Activated CD8-positive, alpha-beta T cell treated with anti-CD3 and anti-CD28 coated beads for 36 hours (primary cell): ENCODE measurements around the gene TPM4. TPM values are rescaled to one million over a fixed set of nuclear protein-coding genes. Genes with fewer than 3 reads are reported as not detected.
"Not testable (repeated sequence)": the region's sequence is repeated elsewhere in the genome, so short reads cannot be mapped to it uniquely, and the experiment has no call there.

ENCODE experiments used
- ATAC-seq: fragments of 200-7000 bp; cut with Tn5 transposase; one replicate; pipeline ENCODE4 v1.10.0; 2021; ENCODE audit warnings: mild to moderate bottlenecking, moderate library complexity
- CTCF ChIA-PET: fragments of 350-600 bp; sonication (Branson Sonifier 250); formaldehyde crosslinking; loops from one replicate; lab custom pipeline; 2021; ENCODE audit warnings: antibody characterized with exemption; lab: Charles Lee
- POLR2A ChIA-PET: fragments of 350-600 bp; sonication (Branson Sonifier 250); formaldehyde crosslinking; loops from one replicate; lab custom pipeline; 2021; ENCODE audit warnings: antibody characterized with exemption; lab: Charles Lee
- DNase-seq: peaks from one replicate; pipeline ENCODE4 v3.0.0-alpha.2; 2020
- H3K27ac Mint-ChIP-seq: one replicate; pipeline ENCODE4 v1.8.0; 2021; ENCODE audit warnings: mild to moderate bottlenecking, mixed read lengths
- H3K27me3 Mint-ChIP-seq: one replicate; pipeline ENCODE4 v1.8.0; 2021; ENCODE audit warnings: mixed read lengths
- H3K36me3 Mint-ChIP-seq: one replicate; pipeline ENCODE4 v1.8.0; 2021; ENCODE audit warnings: low read depth, mixed read lengths
- H3K4me1 Mint-ChIP-seq: one replicate; pipeline ENCODE4 v1.8.0; 2021; ENCODE audit warnings: low read depth, mixed read lengths
- H3K4me3 Mint-ChIP-seq: one replicate; pipeline ENCODE4 v1.8.0; 2021; ENCODE audit warnings: mild to moderate bottlenecking, moderate library complexity, mixed read lengths
- H3K9me3 Mint-ChIP-seq: one replicate; pipeline ENCODE4 v1.8.0; 2021; ENCODE audit warnings: mixed read lengths
- intact Hi-C: fragments of 100-400 bp; cut with micrococcal nuclease; formaldehyde crosslinking; loops from one replicate; pipeline ENCODE4 v1.10.0; 2022
- total RNA-seq, 2 experiments: library from RNA; stranded (reverse); gene quantifications; one replicate each; pipeline ENCODE4 v1.2.3, GENCODE V29; 2021
- TF ChIP-seq, protein P1 (sequence below): fragments of 200-600 bp; IDR thresholded peaks from one replicate; pipeline ENCODE4 v1.8.0; 2022; ENCODE audit warnings: antibody characterized with exemption, mild to moderate bottlenecking

Gene TPM4
- total RNA-seq, 2 experiments from 2014 or later = 230 to 232 TPM

DNA sequence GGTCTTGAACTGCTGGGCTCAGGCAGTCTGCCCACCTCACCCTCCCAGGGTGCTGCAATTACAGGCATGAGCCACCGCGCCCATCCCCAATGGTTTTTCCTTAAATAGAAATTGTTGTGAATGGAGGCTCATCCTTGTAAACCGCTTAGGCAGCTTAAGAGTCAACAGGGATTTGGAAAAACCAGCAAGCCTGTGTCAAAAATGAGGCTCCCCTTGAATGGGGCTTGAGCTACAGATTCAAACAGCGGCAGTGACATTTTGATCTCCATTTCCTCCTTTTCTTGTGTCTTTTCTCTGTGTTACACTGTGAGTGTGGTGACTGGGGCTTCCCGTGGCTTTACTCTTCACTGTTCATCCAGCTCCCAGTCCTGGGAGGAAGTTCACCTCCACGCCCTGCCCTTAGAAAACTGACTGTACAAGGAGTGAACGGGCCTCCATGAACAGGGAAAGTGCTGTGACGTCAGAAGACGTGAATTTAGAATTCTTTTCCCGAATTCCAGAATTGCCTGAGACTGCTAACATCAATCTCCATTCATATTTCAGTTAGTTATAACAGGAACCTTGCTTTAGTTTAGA, 20.1 kb downstream of the TPM4 start:
- POLR2A ChIA-PET = interaction anchor here (1.2 to 6.6 kb wide), 5 partner anchors 11 to 32 kb away, joined by 4 to 53 read pairs (median 12); partner anchors contain the start of gene TPM4
- peak overlapping the region; percentile 81 for H3K27ac Mint-ChIP-seq
- ATAC-seq (no peak), DNase-seq (no peak)
- H3K4me3 Mint-ChIP-seq = no peak overlapping the region
- CTCF ChIA-PET = interaction anchor here (1.0 to 3.2 kb wide), 8 partner anchors 10 to 467 kb away, joined by 3 to 19 read pairs (median 5); no protein-coding TSS in a partner anchor
- TF ChIP-seq, protein P1, sequence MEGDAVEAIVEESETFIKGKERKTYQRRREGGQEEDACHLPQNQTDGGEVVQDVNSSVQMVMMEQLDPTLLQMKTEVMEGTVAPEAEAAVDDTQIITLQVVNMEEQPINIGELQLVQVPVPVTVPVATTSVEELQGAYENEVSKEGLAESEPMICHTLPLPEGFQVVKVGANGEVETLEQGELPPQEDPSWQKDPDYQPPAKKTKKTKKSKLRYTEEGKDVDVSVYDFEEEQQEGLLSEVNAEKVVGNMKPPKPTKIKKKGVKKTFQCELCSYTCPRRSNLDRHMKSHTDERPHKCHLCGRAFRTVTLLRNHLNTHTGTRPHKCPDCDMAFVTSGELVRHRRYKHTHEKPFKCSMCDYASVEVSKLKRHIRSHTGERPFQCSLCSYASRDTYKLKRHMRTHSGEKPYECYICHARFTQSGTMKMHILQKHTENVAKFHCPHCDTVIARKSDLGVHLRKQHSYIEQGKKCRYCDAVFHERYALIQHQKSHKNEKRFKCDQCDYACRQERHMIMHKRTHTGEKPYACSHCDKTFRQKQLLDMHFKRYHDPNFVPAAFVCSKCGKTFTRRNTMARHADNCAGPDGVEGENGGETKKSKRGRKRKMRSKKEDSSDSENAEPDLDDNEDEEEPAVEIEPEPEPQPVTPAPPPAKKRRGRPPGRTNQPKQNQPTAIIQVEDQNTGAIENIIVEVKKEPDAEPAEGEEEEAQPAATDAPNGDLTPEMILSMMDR = no peak
- H3K9me3 Mint-ChIP-seq = no peaks in the 10 kb centered on the region
- peaks cover 73% of the 10 kb centered on the region for H3K36me3 Mint-ChIP-seq
- H3K4me1 Mint-ChIP-seq = peaks cover 29% of the 10 kb centered on the region
- intact Hi-C loops = no loop called here
- no peaks in the 10 kb centered on the region for H3K27me3 Mint-ChIP-seq

- Mint-ChIP-seq H3K9me3 (no peaks in the 10 kb centered on the region), H3K4me3 (no peak overlapping the region), H3K4me1 (peaks cover 28% of the 10 kb centered on the region), H3K36me3 (peaks cover 70% of the 10 kb centered on the region), H3K27ac (no peak overlapping the region), H3K27me3 (no peaks in the 10 kb centered on the region)
- intact Hi-C loops = no loop called here
- no peak for DNase-seq
- CTCF ChIA-PET = interaction anchor here (1.1 to 2.0 kb wide), 2 partner anchors 13 to 28 kb away, joined by 4 to 5 read pairs; no protein-coding TSS in a partner anchor
- POLR2A ChIA-PET = interaction anchor here (1.2 to 6.6 kb wide), 4 partner anchors 8 to 21 kb away, joined by 3 to 53 read pairs (median 4); partner anchors contain the start of gene TPM4
- ATAC-seq = no peak
- TF ChIP-seq, protein P1 = no peak
These were observed 22.1 kb downstream of the TPM4 start for GRCh38 chr19:16098416-16098768.

DNA sequence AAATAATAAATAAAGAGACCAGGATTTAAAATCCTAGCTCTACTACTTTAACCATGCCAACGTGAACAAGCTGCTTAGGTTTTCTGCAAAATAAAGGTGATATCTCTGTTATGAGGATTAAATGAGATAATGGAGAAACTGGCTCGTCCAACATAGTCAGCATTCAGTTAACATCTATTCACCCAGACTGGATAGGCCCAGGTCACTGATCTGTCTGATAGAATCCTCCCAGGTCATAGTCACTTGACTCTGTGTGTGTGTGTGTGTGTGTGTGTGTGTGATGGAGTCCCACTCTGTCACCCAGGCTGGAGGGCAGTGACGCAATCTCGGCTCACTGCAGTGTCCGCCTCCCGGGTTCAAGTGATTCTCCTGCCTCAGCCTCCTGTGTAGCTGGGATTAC, 22.5 kb downstream of the TPM4 start:
- intact Hi-C loops = no loop called here
- H3K9me3 Mint-ChIP-seq = no peaks in the 10 kb centered on the region
- POLR2A ChIA-PET = interaction anchor here (1.2 to 6.6 kb wide), 6 partner anchors 8 to 21 kb away, joined by 3 to 53 read pairs (median 4); partner anchors contain the start of gene TPM4
- no peak overlapping the region for H3K4me3 Mint-ChIP-seq
- CTCF ChIA-PET = interaction anchor here (1.1 to 2.0 kb wide), 2 partner anchors 12 to 28 kb away, joined by 4 to 5 read pairs; no protein-coding TSS in a partner anchor
- H3K27ac Mint-ChIP-seq = no peak overlapping the region
- TF ChIP-seq, protein P1 = no peak
- ATAC-seq = no peak
- H3K36me3 Mint-ChIP-seq = peaks cover 67% of the 10 kb centered on the region
- DNase-seq = no peak
- no peaks in the 10 kb centered on the region for H3K27me3 Mint-ChIP-seq
- peaks cover 25% of the 10 kb centered on the region for H3K4me1 Mint-ChIP-seq

DNA sequence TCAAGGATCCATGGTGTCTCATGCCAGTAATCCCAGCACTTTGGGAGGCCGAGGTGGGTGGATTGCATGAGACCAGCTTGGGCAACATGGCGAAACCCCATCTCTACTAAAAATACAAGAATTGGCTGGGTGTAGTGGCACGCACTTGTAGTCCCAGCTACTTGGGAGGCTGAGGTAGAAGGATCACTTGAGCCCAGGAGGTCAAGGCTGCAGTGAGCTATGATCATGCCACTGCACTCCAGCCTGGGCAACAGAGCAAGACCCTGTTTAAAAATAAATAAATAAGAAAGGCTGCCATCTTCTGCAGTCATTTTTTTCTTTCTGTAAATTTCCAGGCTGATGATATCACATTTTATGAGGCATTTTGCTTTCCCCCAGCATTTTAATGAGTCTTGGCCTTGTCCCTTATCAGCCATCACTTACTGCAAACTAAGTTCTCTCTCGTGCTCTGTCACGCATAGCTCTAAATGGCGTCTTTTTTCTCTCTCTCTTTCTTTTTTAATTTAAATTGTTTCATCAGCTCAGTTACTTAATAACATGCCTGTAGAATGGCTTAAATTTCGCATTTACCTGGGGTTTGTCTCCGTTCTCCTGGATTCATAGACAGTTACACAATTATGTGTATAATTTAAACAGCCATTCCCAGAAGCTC, 23.1 kb downstream of the TPM4 start:
- ATAC-seq, H3K27me3 Mint-ChIP-seq, H3K9me3 Mint-ChIP-seq, H3K27ac Mint-ChIP-seq, intact Hi-C loops, DNase-seq, H3K4me3 Mint-ChIP-seq: not testable (repeated sequence)
- Mint-ChIP-seq H3K4me1 (peaks cover 22% of the 10 kb centered on the region), H3K36me3 (peaks cover 64% of the 10 kb centered on the region)
- ChIA-PET POLR2A (interaction anchor here (0.7 to 6.6 kb wide), 9 partner anchors 9 to 174 kb away, joined by 3 to 53 read pairs (median 3); partner anchors contain the start of gene TPM4), CTCF (interaction anchor here (1.1 to 2.0 kb wide), 2 partner anchors 12 to 29 kb away, joined by 4 to 5 read pairs; no protein-coding TSS in a partner anchor)

GRCh38 chr19:16100524-16100923, 24.2 kb downstream of the TPM4 start:
- Mint-ChIP-seq H3K9me3 (no peaks in the 10 kb centered on the region), H3K4me3 (no peak overlapping the region), H3K4me1 (peaks cover 11% of the 10 kb centered on the region), H3K27ac (no peak overlapping the region), H3K36me3 (peaks cover 53% of the 10 kb centered on the region), H3K27me3 (no peaks in the 10 kb centered on the region)
- ChIA-PET POLR2A (interaction anchor here (0.6 to 6.6 kb wide), 6 partner anchors 11 to 108 kb away, joined by 3 to 53 read pairs (median 4); partner anchors contain the start of gene TPM4), CTCF (interaction anchor here (1.0 to 2.0 kb wide), 2 partner anchors 10 to 30 kb away, joined by 3 to 5 read pairs; no protein-coding TSS in a partner anchor)
- intact Hi-C loops = no loop called here
- TF ChIP-seq, protein P1 = no peak
- DNase-seq (no peak), ATAC-seq (no peak)
